Measurements from ENCODE around the gene KRCC1.
"Not testable (repeated sequence)": the region's sequence is repeated elsewhere in the genome, so short reads cannot be mapped to it uniquely, and the experiment has no call there.

Gene KRCC1

DNA sequence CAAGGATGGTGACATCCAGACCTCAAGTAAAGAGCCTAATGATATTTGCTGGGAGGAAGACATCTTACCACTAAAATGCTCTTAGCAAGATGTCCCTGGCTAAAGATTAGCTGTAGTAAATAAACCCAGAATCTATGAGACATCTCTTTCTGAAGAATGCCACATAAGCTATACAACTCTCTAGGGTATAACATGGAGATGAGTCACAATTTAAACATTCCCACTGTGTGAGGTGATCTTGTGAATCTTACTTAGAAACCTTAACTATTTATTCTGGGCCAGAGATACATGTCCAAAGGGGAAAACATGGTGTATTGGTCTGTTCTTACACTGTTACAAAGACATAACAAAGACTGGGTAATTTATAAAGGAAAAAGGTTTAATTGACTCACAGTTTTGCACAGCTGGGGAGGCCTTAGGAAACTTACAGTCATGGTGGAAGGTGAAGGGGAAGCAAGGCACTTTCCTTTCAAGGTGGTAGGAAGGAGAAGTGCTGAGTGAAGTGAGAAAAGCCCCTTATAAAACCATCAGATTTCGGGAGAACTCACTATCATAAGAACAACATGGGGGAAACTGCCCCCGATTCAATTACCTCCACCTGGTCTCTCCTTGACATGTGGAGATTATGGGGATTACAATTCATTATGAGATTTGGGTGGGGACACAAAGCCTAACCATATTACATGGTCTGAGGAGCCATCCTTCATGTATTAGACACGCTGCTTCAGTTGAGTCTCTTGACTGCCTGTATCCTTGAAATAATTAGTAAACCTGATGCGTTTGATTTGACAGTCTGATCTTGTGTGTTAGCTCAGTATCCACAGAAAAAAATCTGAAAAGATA lies 17.1 kb downstream of the KRCC1 start:
- no peak for DNase-seq

DNA sequence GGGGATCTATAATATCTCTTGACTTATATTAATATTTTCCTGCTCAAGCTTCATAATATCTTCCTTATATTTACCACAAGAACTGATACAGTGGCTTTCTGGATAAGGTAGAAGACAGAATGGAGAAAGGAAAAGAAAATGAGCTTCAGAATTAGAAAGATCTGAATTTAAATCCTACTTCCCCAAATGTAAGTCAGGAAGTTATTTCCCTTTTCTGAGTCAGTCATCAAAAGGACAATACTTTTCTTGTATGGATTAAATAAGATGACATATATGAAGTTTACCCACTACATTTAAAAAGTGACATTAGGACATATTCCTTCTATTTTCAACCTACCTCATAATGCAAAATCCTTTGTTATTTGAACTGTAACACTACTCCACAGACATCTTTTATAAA lies 19.0 kb downstream of the KRCC1 start:
- DNase-seq = no peak

DNA sequence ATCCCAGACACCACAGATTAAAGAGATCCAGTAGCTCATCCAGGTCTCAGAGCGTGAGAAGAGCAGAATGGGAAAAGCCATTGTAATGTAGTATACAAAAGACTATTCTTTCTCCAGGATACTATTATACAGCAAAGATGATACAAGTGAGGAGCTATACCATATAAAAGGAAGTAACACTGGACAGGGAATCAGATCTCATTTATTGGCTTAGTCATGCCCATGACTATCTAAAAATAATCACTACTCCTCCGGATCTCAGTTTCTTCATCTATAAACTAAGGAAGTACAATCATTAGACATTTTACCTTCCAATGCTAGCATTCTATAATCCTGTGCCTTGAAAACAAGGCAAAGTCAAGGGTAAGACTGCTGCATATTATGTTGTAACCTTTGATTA lies 19.4 kb downstream of the KRCC1 start:
- DNase-seq = no peak

DNA sequence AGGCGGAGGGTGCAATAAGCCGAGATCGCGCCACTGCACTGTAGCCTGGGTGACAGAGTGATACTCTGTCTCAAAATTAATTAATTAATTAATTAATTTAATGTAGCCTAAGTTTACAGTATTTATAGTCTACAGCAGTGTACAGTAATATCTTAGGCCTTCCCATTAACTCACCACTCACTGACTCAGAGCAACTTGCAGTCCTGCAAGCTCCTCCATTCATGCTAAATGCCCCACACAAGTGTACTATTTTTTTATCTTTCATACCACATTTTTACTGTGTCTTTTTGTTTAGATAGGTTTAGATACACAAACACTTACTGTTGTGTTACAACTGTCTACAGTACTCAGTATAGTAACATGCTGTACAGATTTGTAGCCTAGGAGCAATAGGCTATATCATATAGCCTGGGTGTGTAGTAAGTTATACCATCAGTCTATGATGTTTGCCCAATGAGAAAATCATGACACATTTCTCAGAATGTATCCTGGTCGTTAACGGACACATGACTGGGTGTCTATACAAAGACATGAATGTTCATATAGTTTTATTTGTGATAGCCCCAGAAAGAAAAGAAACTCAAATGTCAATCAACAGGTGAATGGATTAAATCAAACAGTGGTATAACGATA lies 23.4 kb downstream of the KRCC1 start:
- DNase-seq = no peak

DNA sequence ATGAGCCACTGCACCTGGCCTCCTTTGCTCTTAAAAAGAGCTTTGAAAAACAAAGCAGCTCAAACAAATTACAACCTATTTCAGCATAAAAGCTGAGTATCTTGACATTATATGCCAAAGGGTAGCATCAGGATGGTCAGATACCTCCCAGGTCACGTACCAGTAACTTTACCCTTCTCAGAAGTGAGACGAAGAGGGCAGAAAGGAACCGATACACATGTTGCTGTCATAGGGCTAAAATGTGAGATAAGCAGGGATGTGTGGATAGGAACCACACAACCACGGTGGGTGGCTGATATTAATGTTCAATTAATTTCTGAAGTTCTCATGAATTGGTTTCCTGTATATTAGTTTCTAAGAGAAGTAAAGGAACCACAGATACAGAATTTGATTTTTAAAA lies 26.7 kb downstream of the KRCC1 start:
- DNase-seq = no peak

DNA sequence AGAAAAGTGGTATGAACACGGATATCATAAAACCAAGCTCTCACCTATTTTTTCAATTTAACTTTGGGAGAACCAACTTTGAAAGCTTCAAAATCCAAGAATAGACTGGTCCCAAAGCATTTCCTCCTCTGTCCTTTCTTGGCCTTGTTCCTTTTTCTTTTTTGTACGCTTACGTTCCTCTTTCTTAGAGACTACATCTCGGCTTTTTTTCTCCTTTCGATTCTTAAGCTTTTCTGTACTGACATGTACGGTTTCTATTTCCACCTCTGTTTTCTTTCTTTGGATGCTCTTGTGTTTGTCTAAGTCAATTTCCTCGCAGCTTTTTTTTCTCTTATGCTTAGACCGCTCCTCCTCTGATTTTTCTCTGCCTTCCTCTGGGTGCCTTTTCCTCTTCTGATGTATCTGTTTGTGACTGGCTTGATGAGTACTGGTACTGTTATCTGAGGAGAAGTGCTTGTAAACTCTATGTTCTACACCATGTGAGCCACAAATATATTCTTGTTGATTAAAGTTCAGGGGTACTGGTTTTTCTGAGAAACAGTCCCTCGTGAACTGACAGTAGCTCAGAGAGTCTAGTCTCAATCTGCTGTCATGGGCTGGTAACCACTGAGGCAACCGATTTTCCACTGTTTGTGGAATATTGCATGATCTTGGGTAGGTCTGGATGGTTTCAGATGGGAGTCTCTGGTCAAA lies 27.7 kb downstream of the KRCC1 start:
- DNase-seq = no peak

DNA sequence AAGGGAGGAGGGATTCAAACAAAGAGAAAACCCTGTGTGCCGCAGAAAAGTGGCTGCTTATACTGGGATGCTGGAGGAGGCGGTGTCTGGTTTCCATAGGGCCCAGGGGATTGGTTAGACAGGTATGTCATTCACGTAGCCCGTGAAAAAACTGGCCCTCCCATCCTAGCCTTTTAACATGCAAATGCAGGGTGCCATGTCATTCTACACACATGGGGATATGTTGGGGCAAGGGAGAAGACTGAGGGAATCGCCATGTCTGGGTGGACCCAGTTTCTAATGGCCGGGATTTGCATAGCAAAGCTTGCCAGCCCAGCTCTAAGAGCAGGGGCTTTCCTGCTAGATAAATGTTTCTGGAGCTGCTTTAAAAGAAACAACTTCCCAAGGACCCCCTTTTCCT lies 31.1 kb downstream of the KRCC1 start:
- DNase-seq = no peak

DNA sequence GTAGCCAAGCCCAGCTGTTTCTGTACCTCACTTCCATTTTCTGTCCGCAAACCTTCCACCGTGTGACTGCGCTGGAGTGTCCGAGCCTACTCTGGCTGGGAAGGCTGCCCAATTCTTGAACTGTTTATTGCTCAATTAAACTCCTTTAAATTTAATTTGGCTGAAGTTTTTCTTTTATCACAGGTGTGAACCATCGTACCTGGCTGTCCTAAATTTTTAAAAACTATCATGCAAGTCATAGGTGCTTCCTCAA lies 33.0 kb downstream of the KRCC1 start:
- no peak for DNase-seq

DNA sequence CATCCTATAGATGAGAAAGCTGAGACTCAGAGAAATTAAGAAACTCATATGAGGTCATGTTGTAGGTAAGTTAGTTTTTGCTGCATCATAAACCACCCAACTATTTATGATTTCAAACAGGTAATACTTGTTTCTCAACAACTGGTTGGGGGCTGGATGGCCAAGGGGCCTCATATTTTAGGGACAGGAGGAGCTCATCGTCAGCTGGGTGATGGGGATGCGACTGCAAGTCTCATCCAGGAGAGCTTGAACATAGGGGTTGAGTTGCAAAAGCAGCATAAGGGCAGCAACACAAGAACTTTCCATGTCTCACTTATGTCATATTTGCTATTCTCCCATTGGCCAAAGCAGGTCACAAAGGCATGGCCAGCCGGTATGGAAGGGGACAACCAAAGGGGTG lies 35.6 kb downstream of the KRCC1 start:
- no peak for DNase-seq

DNA sequence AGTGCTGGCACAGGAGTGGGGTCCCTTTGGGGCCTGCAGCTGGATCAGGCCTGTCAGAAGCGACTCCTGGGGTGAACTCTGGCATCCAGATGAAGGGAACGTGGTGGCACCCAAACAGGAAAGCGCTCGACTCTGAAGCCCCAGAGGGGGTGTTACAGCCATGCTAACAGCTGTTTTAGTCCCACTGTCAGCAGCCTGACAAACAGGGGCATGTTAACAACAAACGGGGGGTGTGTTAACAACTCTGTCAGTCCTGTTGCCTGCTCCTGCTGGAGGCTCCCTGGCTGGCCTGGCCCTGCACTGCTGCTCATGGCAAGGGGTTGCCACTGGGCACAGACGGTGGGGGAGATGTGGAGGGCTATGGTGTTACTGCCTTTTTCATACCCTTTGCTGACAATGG lies 36.7 kb downstream of the KRCC1 start:
- no peak for DNase-seq

DNA sequence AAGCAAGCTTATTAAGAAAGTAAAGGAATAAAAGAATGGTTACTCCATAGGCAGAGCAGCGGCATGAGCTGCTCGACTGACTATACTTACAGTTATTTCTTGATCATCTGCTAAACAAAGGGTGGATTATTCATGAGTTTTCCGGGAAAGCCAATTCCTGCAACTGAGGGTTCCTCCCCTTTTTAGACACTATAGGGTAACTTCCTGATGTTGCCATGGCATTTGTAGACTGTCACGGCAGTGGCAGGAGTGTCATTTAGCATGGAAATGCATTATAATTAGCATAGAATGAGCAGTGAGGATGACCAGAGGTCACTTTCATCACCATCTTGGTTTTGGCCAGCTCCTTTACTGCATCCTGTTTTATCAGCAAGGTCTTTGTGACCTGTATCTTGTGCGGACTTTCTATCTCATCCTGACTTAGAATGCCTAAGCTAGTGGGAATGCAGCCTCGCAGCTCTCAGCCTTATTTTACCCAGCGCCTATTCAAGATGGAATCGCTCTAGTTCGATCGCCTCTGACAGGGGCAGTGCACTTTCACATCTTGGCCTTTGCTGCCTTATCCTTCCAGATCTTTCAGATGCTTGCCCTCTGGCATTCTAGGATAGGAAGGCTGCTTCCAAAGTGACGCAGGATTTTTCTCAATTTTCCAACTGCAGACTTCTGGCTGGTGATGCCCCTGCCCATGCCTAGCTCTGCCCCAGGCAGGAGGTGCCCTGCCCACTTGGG lies 37.3 kb downstream of the KRCC1 start:
- DNase-seq = not testable (repeated sequence)

DNA sequence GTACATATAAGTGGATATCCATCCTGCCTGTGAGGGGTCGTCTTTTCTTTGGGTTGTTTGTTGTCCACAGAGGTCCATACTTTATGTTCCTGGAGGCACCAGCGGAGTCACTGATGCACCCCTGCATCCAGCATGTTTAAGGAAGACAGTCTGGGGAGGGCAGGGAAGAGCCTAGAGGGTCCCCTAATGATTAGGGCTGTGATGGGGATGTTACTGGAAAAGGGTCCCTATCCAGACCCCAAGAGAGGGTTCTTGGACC lies 37.9 kb downstream of the KRCC1 start:
- DNase-seq = not testable (repeated sequence)

DNA sequence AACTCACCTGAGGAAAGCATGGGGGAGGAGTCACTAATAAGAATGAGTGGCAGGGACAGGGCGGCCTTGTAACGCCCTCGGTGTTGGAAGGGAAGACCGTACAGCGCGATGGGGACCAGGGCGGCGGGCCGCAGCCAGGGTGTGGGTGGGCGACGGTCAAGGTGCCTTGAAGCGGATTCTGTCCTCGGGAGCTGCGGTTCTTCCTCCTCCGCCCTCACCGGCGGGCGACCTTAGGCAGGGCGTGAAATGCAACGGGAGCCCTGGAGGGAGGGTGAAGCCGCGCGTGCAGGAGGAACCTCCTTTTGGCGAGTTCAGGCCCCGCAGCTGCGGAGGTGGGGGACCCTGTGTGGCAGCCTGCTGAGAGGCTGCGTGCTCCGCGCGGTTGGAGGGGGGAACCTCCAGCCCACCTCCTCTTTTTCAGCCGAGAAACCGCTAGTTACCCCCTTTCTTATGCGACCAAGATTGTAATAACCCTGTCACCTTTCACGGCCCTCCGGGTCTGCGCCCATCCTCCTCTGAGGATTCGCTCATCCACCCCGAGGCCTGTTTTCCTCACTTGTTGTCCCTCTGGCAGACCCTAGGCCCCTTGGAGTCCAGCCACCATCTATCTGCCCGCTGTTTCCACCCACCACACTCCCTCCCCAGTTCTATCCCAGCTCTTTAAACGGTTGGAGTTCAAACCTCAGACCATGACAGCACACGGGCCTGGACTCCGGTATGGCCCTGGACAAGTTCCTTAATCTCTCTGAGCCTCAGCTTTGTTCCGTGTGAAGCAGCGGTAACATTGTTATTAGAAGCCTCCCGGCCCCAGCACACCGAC lies 38.4 kb downstream of the KRCC1 start:
- DNase-seq = peak; percentile 31

DNA sequence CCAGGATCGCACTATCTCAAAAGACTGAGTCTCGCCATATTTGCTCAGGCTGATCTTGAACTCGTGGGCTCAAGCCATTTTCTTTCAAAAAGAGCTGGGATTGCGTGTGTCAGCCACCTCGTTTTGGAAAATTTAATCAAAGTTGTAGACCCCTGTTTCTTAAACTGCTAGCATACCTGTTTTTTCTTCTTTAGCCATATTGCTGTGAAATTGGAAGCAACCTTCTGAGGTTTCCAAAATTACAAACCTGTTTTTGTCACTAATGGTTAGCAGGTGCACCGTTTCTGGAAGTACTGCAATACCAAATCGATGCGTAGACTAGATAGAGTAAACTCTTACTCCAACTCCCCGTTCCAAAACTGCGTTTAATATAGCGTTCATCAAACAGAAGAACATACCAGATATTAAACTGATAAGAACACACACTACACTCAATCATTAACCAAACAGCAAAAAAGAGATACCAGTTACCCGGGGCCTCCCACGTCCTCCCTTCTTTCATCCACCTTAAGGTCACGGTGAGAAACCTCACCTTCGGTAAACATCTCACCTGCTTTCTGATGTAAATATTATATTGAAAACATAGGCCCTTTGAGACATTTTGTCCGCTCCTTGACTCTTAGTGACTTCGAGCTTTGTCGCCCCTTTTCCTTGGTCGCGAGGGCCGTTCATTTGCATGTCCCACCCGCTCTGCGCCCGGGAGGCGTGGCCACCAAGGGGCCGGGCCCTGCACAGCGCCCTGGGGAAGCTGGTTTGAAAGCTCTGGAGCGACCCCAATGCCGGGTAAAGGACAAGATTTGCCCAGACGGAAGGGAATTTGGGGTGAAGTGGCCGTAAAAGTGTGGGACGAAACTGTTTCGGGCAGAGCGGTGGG lies 39.3 kb downstream of the KRCC1 start, which contains the start of gene RNU2-63P:
TSS of gene RNU2-63P (minus strand) at position 462 of the 874 bp plus-strand sequence.
- peak; percentile 58 for DNase-seq

DNA sequence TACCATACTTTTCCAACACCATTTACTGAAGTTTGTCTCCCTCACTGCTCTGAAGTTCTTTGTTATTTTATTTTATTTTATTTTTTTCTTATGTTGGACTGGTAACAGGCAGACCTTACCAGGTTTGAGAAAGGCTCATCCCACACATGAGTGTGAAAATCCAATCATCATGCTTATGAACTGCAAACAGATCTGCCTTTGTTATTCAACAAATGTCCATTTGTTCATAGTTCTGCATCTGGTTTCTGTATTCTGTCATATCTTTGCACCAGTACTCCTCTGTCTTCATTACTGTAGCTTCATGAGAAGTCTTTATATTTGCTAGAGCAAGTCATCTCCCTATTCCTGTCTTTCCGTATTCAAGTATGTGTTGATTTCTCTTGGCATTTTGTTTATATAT lies 44.6 kb downstream of the KRCC1 start:
- no peak for DNase-seq

DNA sequence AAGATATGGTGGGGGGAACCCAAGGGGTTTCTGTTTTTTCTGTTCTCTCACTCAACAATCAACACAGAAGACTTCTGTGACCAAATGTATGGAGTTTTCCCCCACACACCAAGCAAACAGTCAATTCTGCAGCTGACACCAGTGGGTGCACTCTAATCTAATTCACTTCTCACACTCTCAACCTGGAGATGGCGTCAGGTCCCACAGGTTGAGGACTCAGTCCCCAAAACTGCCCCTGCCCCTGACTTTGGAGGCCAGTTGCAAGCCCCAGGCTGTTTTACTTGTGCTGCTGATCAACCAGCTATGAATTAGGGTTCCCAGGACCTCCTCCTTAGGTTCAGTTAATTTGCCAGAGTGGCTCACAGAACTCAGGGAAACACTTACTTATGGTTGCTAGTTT lies 45.4 kb downstream of the KRCC1 start:
- DNase-seq = no peak

DNA sequence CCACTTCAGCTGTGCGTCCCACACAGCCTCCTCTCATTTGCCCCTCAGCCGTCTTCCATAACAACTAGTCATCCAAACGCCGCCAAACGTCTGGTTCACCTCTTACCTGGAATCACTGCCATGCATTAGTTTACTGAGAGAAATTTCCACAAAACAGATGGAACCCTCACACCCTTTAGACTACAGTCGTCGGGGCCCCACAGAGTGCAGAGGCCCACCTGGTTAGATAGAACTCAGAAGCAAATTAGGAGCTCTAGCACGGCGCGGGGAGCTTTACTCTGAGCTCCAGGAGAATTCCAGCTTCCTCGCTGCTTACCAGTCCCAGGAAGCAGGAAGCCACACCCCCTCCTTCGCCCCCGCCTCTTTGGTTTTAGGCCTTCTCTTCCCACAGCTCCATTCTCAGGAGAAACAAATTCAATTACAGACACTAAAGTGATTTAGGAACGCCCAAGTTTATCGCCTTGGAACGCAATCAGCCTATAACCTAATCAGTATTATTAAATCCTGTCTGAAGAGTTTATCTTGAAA lies 48.6 kb downstream of the KRCC1 start:
- DNase-seq = no peak

DNA sequence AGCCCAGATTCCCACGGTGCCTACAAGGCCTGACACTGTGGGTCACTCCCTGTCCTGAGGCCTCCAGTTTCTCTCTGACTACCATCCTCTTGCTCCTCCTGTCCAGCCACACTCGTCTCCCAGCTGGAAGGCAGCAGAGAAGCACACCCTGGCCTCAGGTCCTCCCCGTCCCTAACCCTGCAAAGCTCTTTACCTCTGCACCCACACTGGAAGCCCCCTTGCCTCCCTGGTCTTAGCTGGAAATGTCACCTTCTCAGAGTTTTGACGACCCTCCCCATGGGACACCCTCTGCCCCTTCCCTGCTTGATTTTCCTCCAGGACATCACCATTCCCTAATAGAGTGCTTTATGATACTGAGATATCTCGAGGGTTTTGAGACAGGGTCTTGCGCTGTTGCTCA lies 49.8 kb downstream of the KRCC1 start:
- no peak for DNase-seq

DNA sequence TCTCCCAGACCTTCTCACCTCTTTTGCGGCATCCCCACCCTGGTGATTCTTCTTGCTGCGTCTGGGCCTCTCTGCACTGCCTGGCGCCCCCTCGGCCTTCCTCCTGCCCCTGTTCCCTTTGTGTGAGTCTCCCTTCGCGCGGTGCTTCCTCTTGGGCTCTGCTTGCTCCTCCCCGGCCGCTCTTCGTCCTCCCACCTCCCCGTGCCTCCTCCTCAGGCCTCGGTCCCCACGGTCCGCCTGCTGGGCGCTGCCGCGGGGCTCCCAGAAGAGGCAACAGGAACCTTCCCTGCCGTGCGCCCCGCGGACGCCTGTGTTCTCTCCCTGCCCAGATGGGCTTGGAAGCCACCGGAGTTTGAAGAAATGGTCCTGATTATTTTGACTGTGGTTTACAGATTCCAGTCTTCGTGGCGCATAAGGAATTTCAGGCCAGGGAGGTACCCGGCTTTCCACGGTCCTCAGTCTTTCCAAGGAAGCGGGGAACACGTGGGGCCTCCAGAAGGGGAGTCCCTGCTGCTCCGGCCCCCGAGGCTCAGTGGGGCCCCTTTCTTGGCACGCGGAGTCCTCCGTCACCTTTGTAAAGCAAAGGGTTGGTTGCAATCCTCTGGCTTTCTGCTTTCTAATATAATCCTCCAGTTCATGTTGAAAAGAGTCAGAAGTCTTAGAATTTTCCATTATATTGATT lies 52.4 kb downstream of the KRCC1 start:
- DNase-seq = no peak

DNA sequence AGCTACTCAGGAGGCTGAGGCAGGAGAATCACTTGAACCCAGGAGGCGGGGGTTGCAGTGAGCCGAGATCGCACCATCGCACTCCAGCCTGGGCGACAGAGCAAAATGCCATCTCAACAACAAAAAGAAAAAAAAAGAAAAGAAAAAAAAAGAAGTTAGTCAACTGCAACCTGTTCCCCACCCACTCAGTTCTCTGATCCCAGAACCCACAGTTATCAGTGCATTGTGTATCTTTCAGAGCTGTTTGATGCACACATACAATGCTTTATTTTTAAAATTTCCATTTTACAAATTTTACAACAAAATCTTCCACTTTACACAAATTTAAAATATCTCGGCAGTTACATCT lies 53.2 kb downstream of the KRCC1 start:
- DNase-seq = no peak

DNA sequence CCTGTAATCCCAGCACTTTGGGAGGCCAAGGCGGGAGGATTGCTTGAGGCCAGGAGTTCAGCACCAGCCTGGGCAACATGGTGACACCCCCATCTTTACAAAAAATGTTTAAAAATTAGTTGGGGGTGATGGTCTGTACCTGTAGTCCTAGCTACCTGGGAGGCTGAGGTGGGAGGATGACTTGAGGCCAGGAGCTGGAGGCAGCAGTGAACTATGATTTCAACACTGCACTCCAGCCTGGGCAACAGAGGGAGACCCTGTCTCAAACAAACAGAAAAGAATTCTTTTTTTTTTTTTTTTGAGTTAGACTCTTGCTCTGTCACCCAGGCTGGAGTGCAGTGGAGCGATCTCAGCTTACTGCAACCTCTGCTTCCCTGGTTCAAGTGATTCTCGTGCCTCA lies 55.1 kb downstream of the KRCC1 start:
- not testable (repeated sequence) for DNase-seq

All from DMS153 (cell line).